GM12874 (cell line): ENCODE data around the gene HS6ST3.

Experiments
- CTCF ChIP-seq: IDR thresholded peaks from 2 replicates; pipeline ENCODE4 v1.5.1; 2011; ENCODE audit warnings: low read depth, mild to moderate bottlenecking, control low read depth, low read length, moderate library complexity; ENCODE audit not compliant: insufficient read depth

The HS6ST3 gene

GRCh38 chr13:96744367-96745331 is 654.7 kb downstream of the HS6ST3 start:
- TF ChIP-seq CTCF = no peak

DNA sequence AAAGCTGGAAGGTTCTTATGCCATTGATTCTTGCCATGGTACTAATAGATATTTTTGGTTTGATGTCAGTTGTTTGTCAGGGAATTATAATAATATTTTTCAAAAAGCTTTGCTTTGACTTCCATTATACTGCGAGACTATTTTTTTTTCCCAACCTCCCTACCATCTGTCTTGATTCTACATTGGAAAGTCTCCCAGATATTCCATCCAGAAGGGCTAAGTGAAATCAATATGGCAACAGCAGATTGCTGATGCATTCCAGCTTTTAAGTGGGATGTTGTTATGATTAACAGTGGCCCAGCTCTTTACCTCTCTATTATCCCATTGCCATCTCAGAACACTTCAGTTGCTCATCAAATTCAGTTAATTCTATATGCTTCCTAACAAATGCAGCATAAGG is 657.0 kb downstream of the HS6ST3 start:
- no peak for TF ChIP-seq CTCF

DNA sequence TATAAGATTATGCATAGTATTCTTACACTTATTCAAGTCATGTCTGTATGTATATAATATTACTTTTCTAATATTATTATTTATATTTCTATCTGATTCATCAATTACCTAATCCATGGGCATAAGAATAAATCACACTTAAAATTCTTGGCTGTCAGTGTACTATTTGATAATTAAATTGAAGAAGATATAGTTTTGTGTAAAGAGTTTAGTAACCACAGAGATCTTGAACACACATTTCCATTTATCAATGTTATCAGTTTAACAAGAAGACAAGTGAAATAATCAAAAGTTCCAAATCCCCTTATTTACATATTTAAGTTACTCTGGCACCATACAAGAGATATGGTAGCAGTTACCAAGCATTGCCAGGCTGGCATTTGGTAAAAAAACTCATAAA is 659.9 kb downstream of the HS6ST3 start:
- TF ChIP-seq CTCF = no peak

DNA sequence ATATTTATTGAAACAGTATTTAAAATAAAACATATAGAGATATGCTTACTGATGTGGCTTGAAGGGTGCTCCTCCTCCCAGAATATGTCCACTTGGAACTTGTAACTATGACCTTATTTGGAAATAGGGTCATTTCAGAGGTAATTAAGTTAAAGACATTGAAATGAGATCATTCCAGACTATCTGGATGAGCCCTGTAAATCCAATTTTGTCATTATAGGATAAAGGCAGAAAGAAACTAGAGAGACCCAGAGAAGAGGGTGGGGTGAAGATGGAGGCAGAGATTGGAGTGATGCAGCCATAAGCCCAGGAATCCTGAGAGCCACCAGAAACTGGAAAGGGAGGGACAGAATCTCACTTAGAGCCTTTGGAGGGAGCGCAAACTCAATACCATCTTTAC is 661.2 kb downstream of the HS6ST3 start:
- TF ChIP-seq CTCF = no peak

DNA sequence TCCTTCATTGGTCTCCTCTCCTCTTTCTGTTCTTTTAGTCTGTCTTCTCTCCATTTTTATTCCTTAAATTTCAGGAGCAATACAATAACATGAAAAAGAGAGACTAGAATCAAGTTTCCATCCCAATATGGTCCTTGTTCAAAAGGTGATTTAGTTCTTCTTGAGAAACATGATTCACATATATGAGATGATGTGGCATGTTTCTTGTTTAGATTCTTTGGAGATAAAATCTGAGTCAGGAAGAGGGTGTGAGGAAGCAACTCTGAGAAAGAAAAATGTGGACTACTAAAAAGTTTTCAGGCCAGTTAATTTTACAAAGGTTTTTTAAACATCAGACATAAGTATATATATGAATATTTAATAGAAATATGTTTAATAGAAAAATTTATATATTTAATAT is 673.0 kb downstream of the HS6ST3 start:
- TF ChIP-seq CTCF = no peak

DNA sequence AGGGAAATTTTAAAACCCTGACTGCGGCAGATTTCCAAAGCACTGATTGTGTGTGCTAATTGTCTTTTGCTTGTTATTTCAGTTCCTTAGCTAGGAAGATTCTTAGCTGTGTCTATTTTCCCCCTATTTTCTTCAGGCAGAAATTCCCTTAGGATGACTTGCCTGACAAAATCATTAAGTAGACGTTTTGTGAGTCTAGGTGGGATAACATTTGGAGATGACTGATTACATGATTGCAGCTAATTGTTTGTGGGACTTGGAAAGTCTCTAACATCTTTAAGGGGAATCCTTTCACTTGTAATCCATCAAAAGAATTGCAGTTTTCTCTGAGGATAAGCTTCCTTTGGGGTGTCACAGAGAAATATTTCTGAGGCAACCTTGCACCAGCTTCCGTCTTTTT is 676.4 kb downstream of the HS6ST3 start:
- TF ChIP-seq CTCF = no peak

DNA sequence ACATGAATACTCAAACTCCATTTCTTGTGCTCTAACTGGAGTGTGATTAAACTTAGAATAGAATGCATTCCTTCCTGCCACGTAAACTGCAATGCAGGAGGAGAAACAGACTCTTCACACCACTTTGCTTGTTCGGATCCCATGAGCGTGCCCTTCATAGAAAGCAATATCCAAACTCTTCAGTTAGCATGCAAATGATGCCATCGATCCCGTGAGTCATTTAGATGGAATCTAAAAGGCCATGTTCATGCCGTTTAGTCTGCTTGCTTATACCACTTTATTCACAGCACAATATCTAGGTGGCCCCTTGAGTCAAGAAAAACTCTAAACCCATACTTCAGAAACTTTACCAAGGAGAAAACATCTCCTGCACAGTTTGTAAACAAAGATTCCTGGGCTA is 678.6 kb downstream of the HS6ST3 start:
- no peak for TF ChIP-seq CTCF
